HEK293 (cell line): ENCODE measurements around the gene GRIK4.

Source experiments
- CTCF ChIP-seq: fragments of 450-650 bp; formaldehyde crosslinking; IDR thresholded peaks from 2 replicates; pipeline ENCODE4 v1.5.1; 2016; ENCODE audit warnings: missing biosample characterization, missing genetic modification characterization
- MYNN ChIP-seq: fragments of 450-650 bp; formaldehyde crosslinking; IDR thresholded peaks from 2 replicates; pipeline ENCODE4 v1.5.1; 2016; ENCODE audit warnings: missing biosample characterization, missing genetic modification characterization, borderline replicate concordance
- ZNF37A ChIP-seq: fragments of 450-650 bp; IDR thresholded peaks from 2 replicates; pipeline ENCODE4 v1.5.1; 2018; ENCODE audit warnings: missing biosample characterization, missing genetic modification characterization
- ZNF530 ChIP-seq: fragments of 450-650 bp; formaldehyde crosslinking; IDR thresholded peaks from 2 replicates; pipeline ENCODE4 v1.5.1; 2016; ENCODE audit warnings: low read depth, missing biosample characterization, missing genetic modification characterization
- ZNF704 ChIP-seq: fragments of 450-650 bp; formaldehyde crosslinking; IDR thresholded peaks from 2 replicates; pipeline ENCODE4 v1.5.1; 2016; ENCODE audit warnings: missing biosample characterization, missing genetic modification characterization

- TF ChIP-seq MYNN (tag by site-specific recombination) (no peak), CTCF (tag by site-specific recombination) (no peak), ZNF37A (tag by site-specific recombination) (no peak), ZNF530 (no peak), ZNF704 (tag by site-specific recombination) (no peak)
These were observed 524.2 kb downstream of the GRIK4 start for GRCh38 chr11:121035780-121036179.
